HTR-8/SVneo (cell line): ENCODE data around the gene KRT73.
"Not testable (repeated sequence)": the region's sequence is repeated elsewhere in the genome, so short reads cannot be mapped to it uniquely, and the experiment has no call there.

Source experiments
- DNase-seq: peaks from one replicate; pipeline ENCODE4 v3.0.0; 2011; ENCODE audit warnings: low spot score, mixed read lengths; ENCODE audit not compliant: insufficient read length
- FAIRE-seq: peaks from 2 replicates; lab custom pipeline; 2011; peaks lifted over from hg19 to GRCh38; lab: Jason Lieb, UNC

KRT73 gene

DNA sequence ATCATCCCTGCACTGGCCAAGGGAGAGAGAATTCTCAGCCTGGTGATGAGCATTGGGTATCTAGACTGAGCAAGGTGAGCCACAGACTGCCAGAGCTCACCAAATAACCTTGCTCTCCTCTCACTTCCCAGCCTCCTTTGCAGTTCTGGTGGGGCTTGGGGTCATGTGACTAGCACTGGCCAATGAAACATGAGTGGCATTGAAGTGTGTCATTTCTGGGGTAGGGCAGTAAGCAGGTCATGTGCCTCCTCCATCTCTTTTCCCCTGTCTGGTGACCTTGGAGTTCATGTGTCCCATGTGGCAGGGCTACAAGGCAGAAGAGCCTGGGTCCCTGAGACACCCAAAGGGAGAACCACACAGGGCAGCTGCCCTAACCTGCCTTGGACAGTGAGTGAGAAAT, 13.5 kb downstream of the KRT73 start:
- FAIRE-seq = no peak
- no peak for DNase-seq

DNA sequence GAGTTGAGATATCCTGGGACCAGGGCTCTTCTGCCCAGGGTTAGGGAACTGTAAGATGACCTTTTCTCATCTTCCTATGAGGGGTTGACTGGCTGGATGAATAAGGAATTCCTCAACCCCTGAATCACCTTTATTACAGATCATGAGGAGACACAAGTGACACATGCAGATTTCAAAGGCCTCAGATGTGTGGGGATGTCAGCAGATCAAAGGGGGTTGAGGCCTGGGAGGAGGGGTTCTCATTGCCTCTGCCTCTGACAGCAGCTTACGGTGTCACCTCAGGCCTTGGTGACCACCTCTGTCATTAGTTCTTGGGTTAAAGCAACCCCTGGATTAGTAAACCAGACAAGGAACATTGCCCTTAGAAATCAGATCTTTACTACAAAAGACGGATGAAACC, 15.0 kb downstream of the KRT73 start:
- no peak for DNase-seq

DNA sequence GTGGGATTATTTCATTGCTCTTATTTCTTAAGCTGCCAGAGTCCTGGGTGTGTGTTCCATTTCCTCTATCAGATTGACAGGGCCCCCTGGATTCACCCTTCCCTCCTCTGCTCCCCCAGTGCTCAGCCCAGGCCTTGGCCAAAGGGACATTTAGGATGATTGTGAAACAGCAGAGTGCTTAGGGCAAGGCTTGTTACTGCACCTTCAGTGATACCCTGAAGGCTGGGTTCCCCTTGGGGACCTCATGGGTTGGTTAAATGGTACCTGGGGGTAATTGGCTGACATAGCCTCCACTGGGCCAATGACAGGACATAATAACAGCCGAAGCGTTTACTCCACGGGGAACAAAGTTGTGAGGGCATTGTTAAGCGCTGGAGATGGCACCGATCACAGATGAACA, 15.8 kb downstream of the KRT73 start:
- DNase-seq (no peak), FAIRE-seq (no peak)

More for the DNA sequence above, 15.0 kb downstream of the KRT73 start:
- FAIRE-seq = no peak

DNA sequence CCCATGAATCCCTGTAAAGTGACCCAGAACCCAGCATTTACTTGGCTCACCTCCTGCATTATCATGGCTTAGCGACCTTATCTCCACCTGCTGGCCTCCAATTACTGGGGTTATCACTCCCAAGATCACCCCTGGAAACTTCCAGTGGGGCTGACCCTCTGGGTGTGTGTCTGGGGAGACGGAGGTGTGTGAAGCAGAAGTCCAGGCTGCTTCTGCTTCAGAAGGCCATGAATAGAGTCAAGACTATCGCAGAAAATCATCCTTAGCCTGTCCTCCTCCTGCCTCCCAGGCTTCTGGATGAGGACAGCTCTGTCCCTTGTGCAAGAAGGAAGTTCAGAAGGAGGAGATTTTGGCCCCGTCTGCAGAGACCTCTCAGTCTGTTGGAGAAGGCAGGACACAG, 16.7 kb downstream of the KRT73 start:
- FAIRE-seq = no peak
- no peak for DNase-seq

DNA sequence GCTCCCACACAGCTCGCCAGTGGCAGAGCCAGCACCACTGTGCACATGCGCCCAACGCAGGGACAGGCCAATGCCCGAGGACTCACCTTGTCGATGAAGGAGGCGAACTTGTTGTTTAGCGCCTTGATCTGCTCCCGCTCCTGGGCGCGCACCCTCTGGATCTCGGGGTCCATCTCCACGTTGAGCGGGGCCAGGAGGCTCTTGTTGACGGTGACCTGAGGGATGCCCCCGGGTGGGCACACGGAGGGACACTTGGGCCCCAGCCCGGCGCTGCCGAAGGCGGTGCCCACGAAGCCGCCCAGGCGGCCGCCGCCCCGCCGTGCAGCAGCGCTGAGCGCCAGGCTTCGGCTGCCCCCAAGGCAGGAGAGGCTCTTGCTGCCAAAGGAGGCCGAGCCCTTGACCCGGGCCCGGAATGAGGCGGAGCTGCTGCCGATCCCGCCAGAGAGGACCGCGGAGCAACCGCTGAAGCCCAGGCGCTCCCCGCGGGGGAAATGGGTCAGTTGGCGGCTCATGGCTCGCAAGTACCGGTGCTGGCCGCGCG, 17.3 kb downstream of the KRT73 start, which contains the start of gene KRT72:
KRT72 (minus strand) TSS at position 523 of the 541 bp plus-strand sequence; CDS start at position 512, 11 bp downstream.
- FAIRE-seq = no peak
- no peak for DNase-seq

DNA sequence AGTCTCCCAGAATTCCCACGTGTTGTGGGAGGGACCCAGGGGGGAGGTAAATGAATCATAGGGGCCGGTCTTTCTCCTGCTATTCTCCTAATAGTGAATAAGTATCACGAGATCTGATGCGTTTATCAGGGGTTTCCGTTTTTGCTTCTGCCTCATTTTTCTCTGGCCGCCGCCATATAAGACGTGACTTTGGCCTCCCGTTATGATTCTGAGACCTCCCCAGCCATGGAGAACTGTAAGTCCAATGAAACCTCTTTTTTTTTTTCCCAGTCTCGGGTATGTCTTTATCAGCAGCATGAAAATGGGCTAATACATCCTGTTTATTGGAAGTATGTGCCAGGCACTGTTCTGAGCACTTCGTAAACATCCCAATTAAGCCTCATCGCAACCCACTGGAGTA, 17.9 kb downstream of the KRT73 start:
- FAIRE-seq (no peak), DNase-seq (no peak)

DNA sequence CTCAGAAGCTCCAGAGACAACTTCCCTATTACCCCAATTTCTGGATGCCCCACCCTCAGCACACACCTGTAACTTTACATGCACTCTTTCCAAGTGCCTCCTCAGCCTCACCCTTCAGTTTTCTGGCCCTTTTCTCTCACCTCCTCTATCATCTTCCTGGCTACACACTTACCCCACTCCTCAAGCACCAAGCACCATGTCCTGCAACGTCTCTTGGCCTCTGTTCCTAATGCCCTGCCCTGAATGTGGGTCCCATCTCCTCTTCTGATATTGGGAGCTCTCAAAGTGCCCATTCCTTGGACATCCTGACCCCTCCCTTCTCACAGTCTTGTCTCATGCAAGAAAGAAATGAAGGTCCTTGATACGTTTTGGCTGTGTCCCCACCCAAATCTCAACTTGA, 18.3 kb downstream of the KRT73 start:
- no peak for FAIRE-seq

DNA sequence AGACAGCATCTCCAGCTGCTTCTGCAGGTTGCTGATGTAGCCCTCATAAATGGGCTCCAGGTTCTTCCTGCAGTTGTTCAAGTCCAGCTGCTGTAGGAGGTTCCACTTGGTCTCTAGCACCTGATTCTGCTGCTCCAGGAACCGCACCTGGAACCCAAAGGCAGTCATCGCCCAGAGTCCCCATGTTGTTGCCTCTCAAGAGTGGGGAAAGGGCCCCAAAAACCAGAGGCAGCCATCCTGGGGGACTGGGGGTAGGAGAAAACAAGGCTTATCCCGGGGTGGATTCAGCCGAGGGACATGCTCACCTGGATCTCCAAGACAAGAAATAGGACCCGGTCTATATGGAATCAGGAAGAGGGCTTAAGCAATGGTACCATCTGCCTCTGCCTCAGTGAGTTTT, 19.4 kb downstream of the KRT73 start:
- DNase-seq (no peak), FAIRE-seq (no peak)

More for the DNA sequence above, 18.3 kb downstream of the KRT73 start:
- DNase-seq = no peak

DNA sequence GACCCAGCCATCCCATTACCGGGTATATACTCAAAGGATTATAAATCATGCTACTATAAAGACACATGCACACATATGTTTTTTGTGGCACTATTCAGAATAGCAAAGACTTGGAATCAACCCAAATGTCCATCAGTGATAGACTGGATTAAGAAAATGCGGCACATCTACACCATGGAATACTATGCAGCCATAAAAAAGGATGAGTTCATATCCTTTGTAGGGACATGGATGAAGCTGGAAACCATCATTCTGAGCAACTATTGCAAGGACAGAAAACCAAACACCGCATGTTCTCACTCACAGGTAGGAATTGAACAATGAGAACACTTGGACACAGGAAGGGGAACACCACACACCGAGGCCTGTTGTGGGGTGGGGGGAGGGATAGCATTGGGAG, 24.1 kb downstream of the KRT73 start:
- not testable (repeated sequence) for FAIRE-seq, DNase-seq

DNA sequence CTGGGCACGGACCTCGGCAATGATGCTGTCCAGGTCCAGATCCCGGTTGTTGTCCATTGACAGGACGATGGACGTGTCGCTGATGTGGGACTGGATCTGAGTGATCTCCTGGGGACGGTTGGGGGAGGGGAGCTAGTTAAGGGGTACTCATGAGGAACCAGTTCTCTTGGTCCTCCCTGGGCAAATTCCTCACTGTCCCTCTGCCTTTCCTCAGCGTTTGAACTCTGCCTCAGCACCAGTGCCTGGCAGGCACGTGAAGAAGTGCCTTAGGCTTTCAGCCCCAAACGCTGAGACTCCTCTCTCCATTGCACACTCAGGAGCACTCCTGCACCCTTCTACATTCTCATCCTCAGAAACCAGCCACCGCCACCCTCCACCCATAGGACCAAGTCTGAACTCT, 26.8 kb downstream of the KRT73 start:
- FAIRE-seq (no peak), DNase-seq (no peak)

DNA sequence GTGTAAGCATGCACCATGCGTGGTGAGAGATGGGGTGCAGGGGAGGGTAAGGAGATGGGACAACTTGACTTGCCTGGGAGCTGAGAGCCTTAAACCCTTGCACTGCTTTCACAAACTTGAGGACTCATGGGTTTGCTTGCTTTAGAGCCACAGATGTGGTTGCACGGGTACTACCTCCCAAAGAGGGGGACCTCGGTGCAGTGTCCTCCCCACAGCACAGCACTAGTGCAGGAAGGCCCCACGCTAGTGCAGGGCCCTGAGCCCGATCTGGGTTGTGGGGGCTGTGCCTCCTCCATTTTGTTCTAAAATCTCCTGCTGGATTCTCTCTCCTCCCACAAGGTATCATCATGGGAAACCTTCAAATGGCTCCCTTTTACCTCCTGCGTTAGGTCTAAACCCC, 28.3 kb downstream of the KRT73 start:
- FAIRE-seq = peak; percentile 48
- DNase-seq = no peak

DNA sequence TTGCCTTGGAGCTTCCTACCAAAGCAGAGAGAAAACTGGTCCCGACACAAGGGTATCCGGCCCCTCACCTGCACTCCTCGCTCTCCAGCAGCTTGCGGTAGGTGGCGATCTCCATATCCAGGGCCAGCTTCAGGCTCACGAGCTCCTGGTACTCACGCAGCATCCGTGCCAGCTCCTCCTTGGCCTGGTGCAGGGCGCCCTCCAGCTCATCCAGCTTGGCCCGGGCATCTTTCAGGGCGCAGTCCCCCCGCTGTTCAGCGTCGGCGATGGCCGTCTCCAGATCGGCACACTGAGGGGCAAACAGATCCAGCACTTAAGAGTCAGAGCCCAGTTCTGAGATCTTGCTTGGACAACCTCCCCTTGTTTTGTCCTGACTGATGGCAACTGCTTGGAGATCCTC, 30.8 kb downstream of the KRT73 start:
- DNase-seq (no peak), FAIRE-seq (no peak)

DNA sequence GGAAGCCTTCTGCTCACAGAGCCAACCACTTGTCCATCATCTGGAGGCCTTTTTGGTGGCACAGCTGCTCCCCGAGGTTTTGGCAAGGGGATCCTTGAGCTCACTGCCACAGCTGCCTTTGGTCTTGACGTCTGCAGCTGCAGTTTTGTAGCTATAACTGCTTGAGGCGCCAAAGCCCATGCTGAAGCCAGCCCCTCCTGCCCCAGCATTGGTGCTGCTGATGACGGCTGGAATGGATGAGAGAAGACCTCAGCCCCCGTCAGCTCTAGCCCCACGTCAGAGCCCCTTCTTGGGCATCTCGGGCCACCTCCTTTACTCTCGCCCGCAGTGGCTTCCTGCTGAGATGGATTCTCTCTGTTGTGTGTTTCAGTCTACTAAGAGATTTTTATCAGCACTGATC, 32.4 kb downstream of the KRT73 start:
- DNase-seq = no peak
- FAIRE-seq = no peak

DNA sequence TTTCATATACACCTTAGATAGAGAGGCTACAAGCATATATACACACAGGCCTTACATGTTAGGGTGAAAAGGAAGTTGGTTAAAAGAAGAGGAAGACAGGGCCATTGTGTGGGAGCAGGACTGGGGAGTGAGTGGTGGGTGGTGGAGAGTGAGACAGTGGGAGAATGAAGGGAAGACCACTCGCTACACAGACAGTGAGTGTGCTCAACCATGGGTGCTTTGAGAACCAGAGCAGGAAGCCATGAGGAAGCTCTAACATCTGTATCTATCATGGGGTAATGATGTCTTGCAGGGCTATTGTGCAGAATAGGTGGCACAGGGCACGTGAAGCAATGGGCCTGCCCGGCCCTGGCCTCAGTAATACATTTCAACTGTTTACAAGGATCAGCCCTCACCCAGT, 33.3 kb downstream of the KRT73 start:
- DNase-seq (no peak), FAIRE-seq (no peak)

DNA sequence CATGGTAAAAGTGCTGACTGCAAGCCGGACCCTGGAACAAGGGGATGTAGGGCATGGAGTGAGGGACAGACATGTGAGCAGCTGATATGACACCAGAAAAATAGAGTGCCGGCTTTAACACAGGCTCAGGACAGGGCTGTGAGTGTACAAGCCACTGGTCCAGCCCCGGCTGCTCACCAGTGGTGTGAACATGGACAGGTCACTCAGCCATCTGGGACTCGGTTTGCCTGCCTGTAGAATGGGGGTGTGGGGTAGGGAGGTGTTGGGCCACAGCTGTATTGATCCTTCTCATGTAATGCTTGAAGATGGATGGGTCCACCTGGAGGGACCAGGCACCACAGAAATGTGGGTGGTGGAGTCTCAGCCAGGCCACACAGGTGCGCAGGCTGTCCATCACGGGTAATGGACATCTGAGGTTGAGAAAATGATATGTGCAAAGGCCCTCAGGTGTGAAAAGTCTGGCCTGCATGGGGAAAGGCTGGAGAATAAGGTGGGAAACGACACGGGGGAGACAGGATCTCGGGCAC, 34.1 kb downstream of the KRT73 start:
- FAIRE-seq = no peak
- no peak for DNase-seq

DNA sequence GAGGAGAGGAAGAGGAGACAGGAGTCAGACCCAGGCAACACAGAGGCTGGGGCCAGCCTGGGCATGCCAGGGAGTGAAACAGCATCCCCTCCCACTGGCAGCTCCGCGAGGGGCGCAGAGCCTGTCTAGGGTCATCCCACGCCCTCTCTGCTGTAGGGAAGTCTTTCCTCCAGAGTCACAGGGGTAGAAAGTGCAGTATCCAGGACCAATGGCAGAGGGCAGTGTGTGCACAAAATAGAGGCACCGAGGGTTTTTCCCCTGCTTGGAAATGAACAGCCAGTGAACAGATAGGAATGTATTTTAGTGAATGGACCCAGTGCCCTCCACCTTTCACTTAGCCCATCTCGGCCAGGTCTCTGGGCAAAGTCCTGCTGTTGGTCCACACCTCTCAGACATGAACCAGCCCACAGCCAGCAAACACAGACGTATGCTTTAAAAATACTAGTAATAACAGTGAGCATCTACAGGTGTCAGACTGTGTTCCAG, 35.3 kb downstream of the KRT73 start:
- DNase-seq (peak; percentile 86), FAIRE-seq (peak; percentile 89)

DNA sequence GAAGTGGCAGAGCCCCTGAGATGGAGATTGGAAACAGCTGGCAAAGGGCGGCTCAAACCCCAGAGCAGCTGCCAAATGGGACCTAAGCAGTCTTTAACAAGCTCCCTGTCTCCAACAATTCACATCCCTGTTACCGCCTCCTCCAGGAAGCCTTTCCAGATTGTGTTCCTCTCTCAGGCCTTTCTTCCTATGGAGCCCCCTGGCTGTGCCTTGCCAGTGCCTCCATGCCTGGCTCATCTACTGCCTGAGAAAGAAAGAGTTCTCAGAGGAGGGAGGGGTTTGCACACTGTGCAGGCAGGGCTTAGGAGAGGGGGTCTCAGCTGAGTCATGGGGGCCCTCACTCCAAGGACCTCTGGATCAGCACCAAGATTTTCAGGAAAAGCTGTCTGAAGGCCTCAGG, 35.9 kb downstream of the KRT73 start:
- FAIRE-seq = no peak

DNA sequence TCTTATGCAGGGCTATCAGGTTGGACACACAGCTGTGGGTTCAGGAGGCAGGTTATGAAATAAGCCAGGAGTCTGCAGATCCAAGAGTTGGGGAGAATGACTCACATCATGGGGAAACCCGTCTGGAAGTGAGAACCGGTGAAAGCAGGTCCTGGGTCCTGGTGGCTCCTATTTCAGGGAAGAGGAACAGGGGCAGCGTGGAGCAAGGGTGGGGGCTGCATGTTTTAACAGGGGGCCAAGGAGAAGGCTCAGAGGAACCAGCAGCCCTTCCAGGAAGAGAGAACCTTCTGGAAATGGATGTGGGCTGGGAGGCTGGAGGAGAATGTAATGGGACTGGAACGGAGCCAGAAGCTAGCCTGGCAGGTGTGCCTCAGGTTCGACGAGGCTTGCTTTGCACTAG, 36.9 kb downstream of the KRT73 start:
- DNase-seq (no peak), FAIRE-seq (no peak)

More for the DNA sequence above, 35.9 kb downstream of the KRT73 start:
- DNase-seq = no peak

DNA sequence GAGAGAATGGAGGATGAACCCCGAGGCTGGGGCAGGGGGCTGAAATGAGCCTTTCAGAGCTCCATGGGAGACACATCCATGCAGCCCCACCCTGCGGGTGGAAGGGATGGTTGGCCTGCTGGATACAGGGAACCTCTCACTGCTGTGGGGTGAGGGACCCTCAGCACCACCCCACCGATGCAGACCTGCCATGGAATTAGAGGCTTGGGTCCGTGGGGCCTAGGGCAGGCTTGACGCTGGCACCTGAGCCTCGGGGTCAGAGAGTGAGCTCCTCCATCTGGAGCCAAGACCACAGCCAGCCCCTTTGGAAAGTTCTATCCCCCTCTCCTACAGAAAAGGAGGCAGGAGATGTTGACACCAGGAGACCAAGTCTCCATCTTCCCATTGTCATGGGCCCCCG, 37.3 kb downstream of the KRT73 start:
- DNase-seq (no peak), FAIRE-seq (no peak)

DNA sequence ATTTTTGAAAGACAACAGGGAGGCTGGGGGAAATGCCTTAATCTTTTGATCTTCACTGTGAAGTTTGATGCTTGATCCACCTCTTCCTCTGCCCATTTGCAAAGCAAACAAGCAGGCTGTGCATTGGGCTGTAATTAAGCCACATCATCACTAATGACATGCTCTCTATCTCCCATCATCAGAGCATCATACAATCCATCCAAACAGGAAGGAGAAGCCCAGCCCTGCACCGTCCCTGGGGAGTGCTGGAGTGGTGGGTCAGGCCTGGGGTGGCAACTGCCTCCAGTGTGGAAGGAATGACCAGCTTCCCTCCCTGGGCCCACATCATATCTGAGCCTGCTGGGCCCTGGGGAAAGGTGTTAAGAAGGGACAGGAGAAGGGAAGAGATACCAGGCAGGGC, 37.9 kb downstream of the KRT73 start:
- FAIRE-seq (no peak), DNase-seq (no peak)

DNA sequence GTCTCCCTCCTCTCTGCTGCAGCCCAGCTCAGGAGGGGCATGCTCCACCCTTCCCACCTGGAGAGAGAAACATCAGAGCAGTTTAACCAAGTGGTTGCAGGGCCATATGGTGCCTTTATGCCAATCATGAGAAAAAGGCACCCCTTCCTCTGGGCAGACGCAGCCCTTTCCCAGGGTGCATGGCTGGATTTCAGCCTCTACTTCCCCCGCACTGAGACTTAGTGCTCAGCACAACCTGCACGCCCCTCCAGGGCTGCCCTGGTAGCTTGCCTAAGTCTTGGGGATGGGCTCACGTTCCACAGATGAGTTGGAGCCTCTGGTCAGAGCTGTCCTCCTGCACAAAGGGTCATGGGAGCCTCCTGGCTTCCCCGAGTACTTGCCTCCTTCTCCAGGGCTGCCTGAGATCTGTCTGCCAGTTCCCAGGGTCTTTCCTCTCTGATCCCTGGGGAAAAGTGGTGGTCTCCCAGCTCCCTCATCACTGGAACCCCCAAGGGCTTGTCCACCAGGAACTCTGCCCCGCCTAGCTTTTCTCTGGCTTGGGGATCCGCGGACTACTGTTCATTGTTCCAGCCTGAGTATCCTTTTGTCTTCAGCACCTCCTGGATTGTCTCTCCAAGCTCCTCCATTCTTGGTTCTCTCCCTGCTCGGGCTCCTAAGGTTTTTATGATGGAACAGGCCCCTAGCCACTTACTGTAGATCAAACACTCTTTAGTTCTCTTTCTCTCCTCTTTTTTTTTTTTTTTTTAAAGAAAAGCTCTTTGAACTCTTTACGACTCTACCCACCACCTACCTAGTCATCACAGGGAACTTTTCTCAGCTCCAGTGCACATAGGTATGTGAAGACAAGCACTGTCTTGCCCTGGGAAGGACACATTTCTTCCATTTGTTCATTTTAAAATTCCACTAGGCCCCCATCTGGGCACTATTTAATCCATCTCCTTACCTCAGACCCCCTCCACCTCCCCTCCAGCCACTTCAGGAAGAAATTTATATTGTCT, 38.6 kb downstream of the KRT73 start:
- DNase-seq = no peak
- FAIRE-seq = no peak
